Esophagus muscularis mucosa (tissue), 4 donors: ENCODE data around the gene PTPRT.

Experiments used
- EP300 ChIP-seq: sonication (generic); formaldehyde crosslinking; IDR thresholded peaks from one replicate; pipeline ENCODE4 v1.6.1; 2017; ENCODE audit warnings: antibody characterized with exemption
- POLR2A ChIP-seq: fragments of 450-650 bp; IDR thresholded peaks from one replicate; pipeline ENCODE4 v1.6.1; 2017; ENCODE audit warnings: antibody characterized with exemption, moderate library complexity, mild to moderate bottlenecking, low read depth
- POLR2AphosphoS5 ChIP-seq, 2 donors: sonication (generic); formaldehyde crosslinking; IDR thresholded peaks; one replicate each; pipeline ENCODE4 v1.6.1; 2017; ENCODE audit warnings: antibody characterized with exemption in 2 of 2
- TF ChIP-seq, protein P1 (sequence below), 3 experiments: fragments of 200-600 bp in 2 of 3; fragments of 450-650 bp in 1 of 3; sonication (generic) in 2 of 3; IDR thresholded peaks; one replicate each; pipeline ENCODE4 v1.5.1; 2017 to 2019; ENCODE audit warnings: antibody characterized with exemption in 3 of 3, mild to moderate bottlenecking in 2 of 3, moderate library complexity in 1 of 3

GRCh38 chr20:43096126-43096930 lies 93.4 kb downstream of the PTPRT start:
- TF ChIP-seq, protein P1, sequence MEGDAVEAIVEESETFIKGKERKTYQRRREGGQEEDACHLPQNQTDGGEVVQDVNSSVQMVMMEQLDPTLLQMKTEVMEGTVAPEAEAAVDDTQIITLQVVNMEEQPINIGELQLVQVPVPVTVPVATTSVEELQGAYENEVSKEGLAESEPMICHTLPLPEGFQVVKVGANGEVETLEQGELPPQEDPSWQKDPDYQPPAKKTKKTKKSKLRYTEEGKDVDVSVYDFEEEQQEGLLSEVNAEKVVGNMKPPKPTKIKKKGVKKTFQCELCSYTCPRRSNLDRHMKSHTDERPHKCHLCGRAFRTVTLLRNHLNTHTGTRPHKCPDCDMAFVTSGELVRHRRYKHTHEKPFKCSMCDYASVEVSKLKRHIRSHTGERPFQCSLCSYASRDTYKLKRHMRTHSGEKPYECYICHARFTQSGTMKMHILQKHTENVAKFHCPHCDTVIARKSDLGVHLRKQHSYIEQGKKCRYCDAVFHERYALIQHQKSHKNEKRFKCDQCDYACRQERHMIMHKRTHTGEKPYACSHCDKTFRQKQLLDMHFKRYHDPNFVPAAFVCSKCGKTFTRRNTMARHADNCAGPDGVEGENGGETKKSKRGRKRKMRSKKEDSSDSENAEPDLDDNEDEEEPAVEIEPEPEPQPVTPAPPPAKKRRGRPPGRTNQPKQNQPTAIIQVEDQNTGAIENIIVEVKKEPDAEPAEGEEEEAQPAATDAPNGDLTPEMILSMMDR (IDR thresholded peaks at IDR 0.05) = no peak
- no peak for TF ChIP-seq POLR2A
- no peak for TF ChIP-seq EP300
- TF ChIP-seq POLR2AphosphoS5 (IDR thresholded peaks at IDR 0.05) = no peak
